ENCODE measurements around the gene DNM3. TPM values are rescaled to one million over a fixed set of nuclear protein-coding genes. Genes with fewer than 3 reads are reported as not detected.

The DNM3 gene
- total RNA-seq, 1 experiment from 2014 or later = 0.71 TPM

DNA sequence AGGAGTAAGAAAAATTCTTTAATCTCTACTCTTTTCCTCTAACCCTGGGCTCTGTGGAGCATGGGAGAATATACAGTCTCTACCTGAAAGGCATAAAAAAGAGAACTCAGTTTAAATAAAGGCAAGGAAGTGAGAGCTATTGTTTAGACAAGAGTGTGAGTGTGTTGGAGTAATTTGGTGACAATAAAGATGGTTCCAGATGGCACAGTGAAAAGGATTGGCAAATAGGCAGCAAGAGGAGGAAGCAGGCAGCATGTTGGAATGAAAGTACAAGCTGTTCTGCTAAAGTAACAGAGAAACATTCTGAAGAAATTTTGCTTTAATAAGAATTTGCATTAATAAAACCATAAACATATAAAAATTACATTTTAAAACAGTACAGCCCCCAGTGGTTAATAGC, 163.4 kb downstream of the DNM3 start:
- H3K27ac ChIP-seq (ENCODE audit: low read depth, low read length, poor library complexity, severe bottlenecking) = no peak overlapping the region
- ChIA-PET POLR2A (ENCODE audit: low non-redundant PET) (no interaction called here), CTCF (interaction anchor here (0.5 to 1.0 kb wide), 2 partner anchors 18 to 394 kb away, joined by 3 to 4 read pairs; no protein-coding TSS in a partner anchor)

DNA sequence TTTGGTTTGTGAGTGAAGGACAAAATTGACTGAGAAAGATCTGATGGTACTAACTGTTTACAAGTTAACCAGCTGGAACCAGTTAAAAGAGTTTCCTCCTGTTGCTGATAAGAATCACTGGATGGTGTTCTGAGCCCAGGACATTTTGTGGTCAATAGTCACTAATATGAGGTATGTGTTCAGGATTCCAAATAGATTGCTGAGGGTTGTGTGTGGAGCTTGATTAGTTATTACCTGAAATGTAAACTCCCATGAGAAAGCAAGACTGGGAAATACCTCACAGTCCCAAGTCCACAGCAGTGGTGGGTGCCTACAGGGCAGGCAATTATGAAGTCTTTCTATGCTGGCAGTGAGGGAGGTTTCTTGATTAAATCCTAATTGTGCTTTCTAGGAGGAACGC, 164.6 kb downstream of the DNM3 start:
- H3K36me3 ChIP-seq (ENCODE audit: insufficient read depth, low read length, poor library complexity, severe bottlenecking) = no peaks in the 10 kb centered on the region
- no peaks in the 10 kb centered on the region for H3K27me3 ChIP-seq (replicated peaks; ENCODE audit: insufficient read depth, low read depth, low read length, poor library complexity)
- H3K4me1 ChIP-seq (ENCODE audit: insufficient read depth, low read length, poor library complexity, severe bottlenecking) = no peaks in the 10 kb centered on the region
- no peak for TF ChIP-seq EZH2 (IDR thresholded peaks at IDR 0.05; ENCODE audit: borderline replicate concordance, low read depth, low read length, poor library complexity, severe bottlenecking)
- ChIA-PET POLR2A (ENCODE audit: low non-redundant PET) (no interaction called here), CTCF (no interaction called here)
- no peak for DNase-seq (ENCODE audit: low spot score)
- H3K27ac ChIP-seq (ENCODE audit: low read depth, low read length, poor library complexity, severe bottlenecking) = no peak overlapping the region
- intact Hi-C loops (cut with micrococcal nuclease; ENCODE audit: unreplicated experiment) = loop anchor here (10.0 kb wide), 1 partner anchor 709 kb away; no protein-coding TSS in a partner anchor
- BruUV-seq (replicated peaks) = no TSS peak
- no peak overlapping the region for H3K4me3 ChIP-seq (ENCODE audit: low read depth, low read length, poor library complexity, severe bottlenecking)
- peaks cover 14% of the 10 kb centered on the region for H3K9me3 ChIP-seq (ENCODE audit: low read depth, low read length, poor library complexity, severe bottlenecking)

More for the DNA sequence above, 163.4 kb downstream of the DNM3 start:
- H3K4me3 ChIP-seq (ENCODE audit: low read depth, low read length, poor library complexity, severe bottlenecking) = no peak overlapping the region
- no peaks in the 10 kb centered on the region for H3K27me3 ChIP-seq (replicated peaks; ENCODE audit: insufficient read depth, low read depth, low read length, poor library complexity)
- no TSS peak for BruUV-seq (replicated peaks)
- peaks cover 2% of the 10 kb centered on the region for H3K9me3 ChIP-seq (ENCODE audit: low read depth, low read length, poor library complexity, severe bottlenecking)
- H3K36me3 ChIP-seq (ENCODE audit: insufficient read depth, low read length, poor library complexity, severe bottlenecking) = no peaks in the 10 kb centered on the region
- intact Hi-C loops (cut with micrococcal nuclease; ENCODE audit: unreplicated experiment) = loop anchor here (10.0 kb wide), 1 partner anchor 710 kb away; no protein-coding TSS in a partner anchor
- DNase-seq (ENCODE audit: low spot score) = no peak
- H3K4me1 ChIP-seq (ENCODE audit: insufficient read depth, low read length, poor library complexity, severe bottlenecking) = no peaks in the 10 kb centered on the region
- TF ChIP-seq, protein P1, sequence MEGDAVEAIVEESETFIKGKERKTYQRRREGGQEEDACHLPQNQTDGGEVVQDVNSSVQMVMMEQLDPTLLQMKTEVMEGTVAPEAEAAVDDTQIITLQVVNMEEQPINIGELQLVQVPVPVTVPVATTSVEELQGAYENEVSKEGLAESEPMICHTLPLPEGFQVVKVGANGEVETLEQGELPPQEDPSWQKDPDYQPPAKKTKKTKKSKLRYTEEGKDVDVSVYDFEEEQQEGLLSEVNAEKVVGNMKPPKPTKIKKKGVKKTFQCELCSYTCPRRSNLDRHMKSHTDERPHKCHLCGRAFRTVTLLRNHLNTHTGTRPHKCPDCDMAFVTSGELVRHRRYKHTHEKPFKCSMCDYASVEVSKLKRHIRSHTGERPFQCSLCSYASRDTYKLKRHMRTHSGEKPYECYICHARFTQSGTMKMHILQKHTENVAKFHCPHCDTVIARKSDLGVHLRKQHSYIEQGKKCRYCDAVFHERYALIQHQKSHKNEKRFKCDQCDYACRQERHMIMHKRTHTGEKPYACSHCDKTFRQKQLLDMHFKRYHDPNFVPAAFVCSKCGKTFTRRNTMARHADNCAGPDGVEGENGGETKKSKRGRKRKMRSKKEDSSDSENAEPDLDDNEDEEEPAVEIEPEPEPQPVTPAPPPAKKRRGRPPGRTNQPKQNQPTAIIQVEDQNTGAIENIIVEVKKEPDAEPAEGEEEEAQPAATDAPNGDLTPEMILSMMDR (conservative IDR thresholded peaks at IDR 0.05; ENCODE audit: low read depth, low read length) = no peak
- no peak for TF ChIP-seq EZH2 (IDR thresholded peaks at IDR 0.05; ENCODE audit: borderline replicate concordance, low read depth, low read length, poor library complexity, severe bottlenecking)

DNA sequence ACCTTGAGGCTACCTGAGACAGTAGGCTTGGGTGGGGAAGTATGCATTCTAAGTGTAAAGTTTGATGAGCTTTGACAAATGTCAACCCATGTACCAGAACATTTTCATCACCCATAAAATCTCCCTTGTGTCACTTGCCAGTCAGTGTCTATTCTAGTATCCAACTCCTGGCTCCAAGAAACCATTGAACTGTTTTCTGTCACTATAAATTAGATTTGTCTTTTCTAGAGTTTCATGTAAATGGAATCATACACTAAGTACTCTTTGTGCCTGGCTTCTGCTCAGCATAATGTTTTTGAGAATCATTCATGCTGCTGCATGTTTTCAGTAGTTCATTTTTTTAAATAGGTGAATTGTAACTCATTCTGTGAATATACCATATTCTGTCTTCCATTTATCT, 165.4 kb downstream of the DNM3 start:
- peaks cover 20% of the 10 kb centered on the region for H3K9me3 ChIP-seq (ENCODE audit: low read depth, low read length, poor library complexity, severe bottlenecking)
- ChIA-PET POLR2A (ENCODE audit: low non-redundant PET) (no interaction called here), CTCF (no interaction called here)
- H3K4me3 ChIP-seq (ENCODE audit: low read depth, low read length, poor library complexity, severe bottlenecking) = no peak overlapping the region
- no peaks in the 10 kb centered on the region for H3K4me1 ChIP-seq (ENCODE audit: insufficient read depth, low read length, poor library complexity, severe bottlenecking)
- no peak for DNase-seq (ENCODE audit: low spot score)
- H3K27me3 ChIP-seq (replicated peaks; ENCODE audit: insufficient read depth, low read depth, low read length, poor library complexity) = no peaks in the 10 kb centered on the region
- TF ChIP-seq, protein P1 (conservative IDR thresholded peaks at IDR 0.05; ENCODE audit: low read depth, low read length) = no peak
- no peak for TF ChIP-seq EZH2 (IDR thresholded peaks at IDR 0.05; ENCODE audit: borderline replicate concordance, low read depth, low read length, poor library complexity, severe bottlenecking)
- BruUV-seq (replicated peaks) = no TSS peak
- no peak overlapping the region for H3K27ac ChIP-seq (ENCODE audit: low read depth, low read length, poor library complexity, severe bottlenecking)
- intact Hi-C loops (cut with micrococcal nuclease; ENCODE audit: unreplicated experiment) = loop anchor here (10.0 kb wide), 1 partner anchor 708 kb away; no protein-coding TSS in a partner anchor
- no peaks in the 10 kb centered on the region for H3K36me3 ChIP-seq (ENCODE audit: insufficient read depth, low read length, poor library complexity, severe bottlenecking)

DNA sequence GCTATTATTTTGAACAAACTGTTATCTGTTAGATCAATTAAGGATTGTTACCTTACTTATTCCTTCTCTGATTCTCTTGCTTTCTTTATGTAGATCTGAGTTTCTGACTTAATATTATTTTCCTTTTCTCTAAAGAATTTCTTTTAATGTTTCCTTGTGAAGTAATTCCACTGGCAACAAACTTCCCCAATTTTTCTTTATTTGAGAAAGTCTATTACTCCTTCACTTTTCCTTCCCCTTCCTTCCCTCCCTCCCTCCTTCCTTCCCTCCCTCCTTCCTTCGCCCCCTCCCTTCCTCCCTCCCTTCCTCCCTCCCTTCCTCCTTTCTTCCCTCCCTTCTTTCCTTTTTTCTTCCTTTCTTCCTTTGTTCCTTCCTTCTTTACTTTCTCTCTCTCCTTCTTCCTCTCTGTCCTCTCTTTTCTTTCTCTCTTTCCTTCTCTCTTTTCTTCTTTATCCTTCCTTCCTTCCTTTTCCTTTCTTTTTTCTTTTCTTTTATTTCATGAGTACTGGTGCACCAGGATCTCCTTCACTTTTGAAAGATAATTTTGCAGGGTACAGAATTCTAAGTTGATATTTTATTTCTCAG, 177.5 kb downstream of the DNM3 start:
- H3K4me1 ChIP-seq (ENCODE audit: insufficient read depth, low read length, poor library complexity, severe bottlenecking) = no peaks in the 10 kb centered on the region
- H3K4me3 ChIP-seq (ENCODE audit: low read depth, low read length, poor library complexity, severe bottlenecking) = no peak overlapping the region
- peaks cover 4% of the 10 kb centered on the region for H3K9me3 ChIP-seq (ENCODE audit: low read depth, low read length, poor library complexity, severe bottlenecking)
- no TSS peak for BruUV-seq (replicated peaks)
- intact Hi-C loops (cut with micrococcal nuclease; ENCODE audit: unreplicated experiment) = no loop called here
- TF ChIP-seq, protein P1 (conservative IDR thresholded peaks at IDR 0.05; ENCODE audit: low read depth, low read length) = no peak
- no peak for TF ChIP-seq EZH2 (IDR thresholded peaks at IDR 0.05; ENCODE audit: borderline replicate concordance, low read depth, low read length, poor library complexity, severe bottlenecking)
- H3K36me3 ChIP-seq (ENCODE audit: insufficient read depth, low read length, poor library complexity, severe bottlenecking) = no peaks in the 10 kb centered on the region
- no peak for DNase-seq (ENCODE audit: low spot score)
- no peak overlapping the region for H3K27ac ChIP-seq (ENCODE audit: low read depth, low read length, poor library complexity, severe bottlenecking)
- H3K27me3 ChIP-seq (replicated peaks; ENCODE audit: insufficient read depth, low read depth, low read length, poor library complexity) = no peaks in the 10 kb centered on the region
- POLR2A ChIA-PET (ENCODE audit: low non-redundant PET) = no interaction called here
- CTCF ChIA-PET = no interaction called here

All from A673 (cell line).